ENCODE measurements around the gene DYNLT4. TPM values are rescaled to one million over a fixed set of nuclear protein-coding genes. Genes with fewer than 3 reads are reported as not detected.
A peak's percentile ranks its signal among the peaks of the same experiment; 100 is the strongest.
"Not testable (repeated sequence)": the region's sequence is repeated elsewhere in the genome, so short reads cannot be mapped to it uniquely, and the experiment has no call there.

DYNLT4 gene
- total RNA-seq, 3 donors from 2014 or later (not counting 1 experiment from before 2014, with no cell fraction given) = 0.96 to 1.2 TPM; not detected in 1

DNA sequence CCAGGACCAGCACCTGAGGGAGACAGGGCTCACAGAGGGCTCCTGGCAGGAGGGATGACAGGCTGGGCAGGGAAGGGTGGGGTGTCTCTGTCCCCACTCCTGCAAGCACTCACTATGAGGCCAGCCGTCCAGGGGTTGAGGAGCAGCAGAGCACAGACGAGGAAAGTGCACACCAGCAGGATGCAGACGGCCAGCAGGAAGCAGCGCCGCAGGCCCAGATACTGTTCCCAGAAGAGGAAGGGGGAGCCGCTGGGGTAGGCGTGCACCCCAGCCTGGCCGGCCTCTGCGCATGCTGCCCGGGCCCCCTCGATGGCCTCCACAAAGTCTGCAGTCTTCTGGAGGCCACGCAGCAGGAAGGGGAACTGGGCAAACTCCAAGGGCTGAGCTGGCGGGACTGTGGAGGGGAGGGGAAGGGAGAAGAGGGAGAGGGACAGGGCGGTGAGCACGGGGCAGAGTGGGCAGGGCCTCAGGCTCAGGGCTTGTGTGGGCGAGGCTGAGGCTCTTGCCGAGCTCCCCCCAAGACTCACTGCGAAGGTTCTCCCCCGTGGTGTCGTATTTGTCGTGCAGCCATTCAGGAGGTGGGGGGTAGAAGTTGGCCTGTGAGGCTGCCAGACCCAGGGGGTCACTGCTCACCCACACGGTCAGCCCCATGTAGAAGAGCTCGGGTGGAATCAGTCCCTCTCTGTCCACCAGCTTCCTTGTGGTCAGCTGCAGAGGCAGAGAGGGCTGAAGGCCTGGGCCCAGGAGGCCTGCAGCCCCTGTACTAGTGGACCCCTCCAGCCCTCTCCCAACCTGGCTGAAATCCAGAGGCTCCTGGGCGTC, 19.4 kb upstream of the DYNLT4 start:
- H3K27me3 ChIP-seq (ENCODE audit: control insufficient read depth, insufficient read depth, low read length) = no peaks in the 10 kb centered on the region
- no peak overlapping the region for H3K27ac Mint-ChIP-seq
- no peaks in the 10 kb centered on the region for H3K36me3 Mint-ChIP-seq
- no peak overlapping the region for H3K4me3 ChIP-seq (ENCODE audit: low read length)
- ATAC-seq (peak in 2 of 3 donors; percentile 26 to 37), DNase-seq (no peak)
- peaks cover 11% of the 10 kb centered on the region for H3K4me1 ChIP-seq (ENCODE audit: control insufficient read depth, insufficient read depth, low read length)
- no peaks in the 10 kb centered on the region for H3K9me3 Mint-ChIP-seq
- no peaks in the 10 kb centered on the region for H3K9me3 ChIP-seq (ENCODE audit: control insufficient read depth, insufficient read depth, low read length)
- H3K4me1 Mint-ChIP-seq = peaks cover 0 to under 1% of the 10 kb centered on the region in 2 donors
- no peak overlapping the region for H3K4me3 Mint-ChIP-seq
- peaks cover 0 to 4% of the 10 kb centered on the region in 2 donors for H3K27me3 Mint-ChIP-seq (ENCODE audit: low read depth in 2 of 2)
- 34% methylated on average over 24 of the region's 24 CpGs for WGBS (ENCODE audit: insufficient coverage)
- intact Hi-C loops (cut with micrococcal nuclease) = no loop called here
- H3K36me3 ChIP-seq (ENCODE audit: control insufficient read depth, insufficient read depth, low read length) = no peaks in the 10 kb centered on the region
- TF ChIP-seq, protein P1, sequence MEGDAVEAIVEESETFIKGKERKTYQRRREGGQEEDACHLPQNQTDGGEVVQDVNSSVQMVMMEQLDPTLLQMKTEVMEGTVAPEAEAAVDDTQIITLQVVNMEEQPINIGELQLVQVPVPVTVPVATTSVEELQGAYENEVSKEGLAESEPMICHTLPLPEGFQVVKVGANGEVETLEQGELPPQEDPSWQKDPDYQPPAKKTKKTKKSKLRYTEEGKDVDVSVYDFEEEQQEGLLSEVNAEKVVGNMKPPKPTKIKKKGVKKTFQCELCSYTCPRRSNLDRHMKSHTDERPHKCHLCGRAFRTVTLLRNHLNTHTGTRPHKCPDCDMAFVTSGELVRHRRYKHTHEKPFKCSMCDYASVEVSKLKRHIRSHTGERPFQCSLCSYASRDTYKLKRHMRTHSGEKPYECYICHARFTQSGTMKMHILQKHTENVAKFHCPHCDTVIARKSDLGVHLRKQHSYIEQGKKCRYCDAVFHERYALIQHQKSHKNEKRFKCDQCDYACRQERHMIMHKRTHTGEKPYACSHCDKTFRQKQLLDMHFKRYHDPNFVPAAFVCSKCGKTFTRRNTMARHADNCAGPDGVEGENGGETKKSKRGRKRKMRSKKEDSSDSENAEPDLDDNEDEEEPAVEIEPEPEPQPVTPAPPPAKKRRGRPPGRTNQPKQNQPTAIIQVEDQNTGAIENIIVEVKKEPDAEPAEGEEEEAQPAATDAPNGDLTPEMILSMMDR (IDR thresholded peaks at IDR 0.05) = no peak
- no peak overlapping the region for H3K27ac ChIP-seq (ENCODE audit: low read length)

DNA sequence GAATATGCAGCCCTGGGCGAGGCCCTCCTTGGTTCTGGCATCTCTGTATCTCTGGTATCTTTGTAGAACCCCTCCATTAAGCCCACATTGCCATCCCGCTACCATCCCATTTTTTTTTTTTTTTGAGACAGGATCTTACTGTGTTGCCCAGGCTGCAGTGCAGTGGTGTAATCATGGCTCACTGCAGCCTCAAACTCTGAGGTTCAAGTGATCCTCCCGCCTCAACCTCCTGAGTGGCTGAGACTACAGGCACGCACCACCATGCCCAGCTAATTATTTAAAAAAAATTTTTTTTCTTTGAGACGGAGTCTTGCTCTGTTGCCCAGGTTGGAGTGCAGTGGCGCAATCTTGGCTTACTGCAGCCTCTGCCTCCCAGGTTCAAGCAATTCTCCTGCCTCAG, 17.2 kb upstream of the DYNLT4 start:
- peaks cover 12 to 22% of the 10 kb centered on the region in 2 donors for H3K4me1 Mint-ChIP-seq
- H3K9me3 Mint-ChIP-seq; H3K27me3 Mint-ChIP-seq (ENCODE audit: low read depth in 2 of 2); H3K27me3 ChIP-seq (ENCODE audit: control insufficient read depth, insufficient read depth, low read length); H3K27ac Mint-ChIP-seq; intact Hi-C loops (cut with micrococcal nuclease); DNase-seq; ATAC-seq; H3K36me3 ChIP-seq (ENCODE audit: control insufficient read depth, insufficient read depth, low read length); H3K27ac ChIP-seq (ENCODE audit: low read length); H3K4me3 Mint-ChIP-seq; H3K4me3 ChIP-seq (ENCODE audit: low read length); H3K9me3 ChIP-seq (ENCODE audit: control insufficient read depth, insufficient read depth, low read length); H3K36me3 Mint-ChIP-seq: not testable (repeated sequence)
- WGBS (ENCODE audit: insufficient coverage) = 92% methylated on average over 6 of the region's 6 CpGs
- H3K4me1 ChIP-seq (ENCODE audit: control insufficient read depth, insufficient read depth, low read length) = peaks cover 25% of the 10 kb centered on the region

DNA sequence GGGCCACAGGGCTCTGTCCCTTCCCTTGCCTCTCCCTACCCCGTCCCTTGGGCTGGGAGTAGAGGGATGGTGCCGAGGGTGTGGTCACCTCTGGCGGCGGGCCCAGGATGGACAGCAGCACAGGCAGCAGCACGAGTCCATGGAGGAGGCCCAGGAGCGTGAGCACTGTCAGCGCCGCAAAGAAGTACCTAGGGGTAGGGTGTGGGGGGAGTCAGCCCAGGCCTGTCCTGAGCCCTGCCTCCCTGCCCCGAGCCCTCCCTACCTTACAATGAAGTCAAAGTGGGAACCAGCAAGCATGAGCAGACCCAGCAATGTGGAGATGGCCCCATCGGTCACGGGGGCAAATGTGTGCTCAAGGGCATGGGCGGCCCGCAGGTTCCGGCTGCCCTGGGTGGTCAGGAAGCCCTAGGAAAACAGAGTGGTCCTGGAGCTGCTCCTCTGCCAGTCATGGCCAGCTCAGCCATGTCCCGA, 15.9 kb upstream of the DYNLT4 start:
- ATAC-seq = no peak
- intact Hi-C loops (cut with micrococcal nuclease) = no loop called here
- Mint-ChIP-seq H3K27me3 (ENCODE audit: low read depth in 2 of 2) (peaks cover 0 to 4% of the 10 kb centered on the region in 2 donors), H3K36me3 (no peaks in the 10 kb centered on the region), H3K9me3 (no peaks in the 10 kb centered on the region), H3K4me3 (no peak overlapping the region), H3K4me1 (peaks cover 24 to 35% of the 10 kb centered on the region in 2 donors), H3K27ac (no peak overlapping the region)
- TF ChIP-seq, protein P1 (IDR thresholded peaks at IDR 0.05) = no peak
- Histone ChIP-seq H3K27ac (ENCODE audit: low read length) (no peak overlapping the region), H3K36me3 (ENCODE audit: control insufficient read depth, insufficient read depth, low read length) (no peaks in the 10 kb centered on the region), H3K9me3 (ENCODE audit: control insufficient read depth, insufficient read depth, low read length) (no peaks in the 10 kb centered on the region), H3K4me1 (ENCODE audit: control insufficient read depth, insufficient read depth, low read length) (peaks cover 36% of the 10 kb centered on the region), H3K4me3 (ENCODE audit: low read length) (no peak overlapping the region), H3K27me3 (ENCODE audit: control insufficient read depth, insufficient read depth, low read length) (no peaks in the 10 kb centered on the region)
- 96% methylated on average over 15 of the region's 15 CpGs for WGBS (ENCODE audit: insufficient coverage)
- DNase-seq = no peak

GRCh38 chr1:44822131-44822701, 15.1 kb upstream of the DYNLT4 start:
- Histone ChIP-seq H3K36me3 (ENCODE audit: control insufficient read depth, insufficient read depth, low read length) (no peaks in the 10 kb centered on the region), H3K4me1 (ENCODE audit: control insufficient read depth, insufficient read depth, low read length) (peaks cover 35% of the 10 kb centered on the region), H3K4me3 (ENCODE audit: low read length) (no peak overlapping the region), H3K9me3 (ENCODE audit: control insufficient read depth, insufficient read depth, low read length) (no peaks in the 10 kb centered on the region), H3K27me3 (ENCODE audit: control insufficient read depth, insufficient read depth, low read length) (no peaks in the 10 kb centered on the region), H3K27ac (ENCODE audit: low read length) (no peak overlapping the region)
- Mint-ChIP-seq H3K9me3 (no peaks in the 10 kb centered on the region), H3K27ac (no peak overlapping the region), H3K4me3 (no peak overlapping the region), H3K4me1 (peaks cover 26 to 38% of the 10 kb centered on the region in 2 donors), H3K36me3 (no peaks in the 10 kb centered on the region), H3K27me3 (ENCODE audit: low read depth in 2 of 2) (peaks cover 0 to 4% of the 10 kb centered on the region in 2 donors)
- 92% methylated on average over 6 of the region's 6 CpGs for WGBS (ENCODE audit: insufficient coverage)
- intact Hi-C loops (cut with micrococcal nuclease) = no loop called here
- ATAC-seq = no peak
- no peak for DNase-seq
- TF ChIP-seq, protein P1 (IDR thresholded peaks at IDR 0.05) = no peak

All from natural killer cell (primary cell).